ENCODE measurements around the gene HIVEP1.

DNA sequence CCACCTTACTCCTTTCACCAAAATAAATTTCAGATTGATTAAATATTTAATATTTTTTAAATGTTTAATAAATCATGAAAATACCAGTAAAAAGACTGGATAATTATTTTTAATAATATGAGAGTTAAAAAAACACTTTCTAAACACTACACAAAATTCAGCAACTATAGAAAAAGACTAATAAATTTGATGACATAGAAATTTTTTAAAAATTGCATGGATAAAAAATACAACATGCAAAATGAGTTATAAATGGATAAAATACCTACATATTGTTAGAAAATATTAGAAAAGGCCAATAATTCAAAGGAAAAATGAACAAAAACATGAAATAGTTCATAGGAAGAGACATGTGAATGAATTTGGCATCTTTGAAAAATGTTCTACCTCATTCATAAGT lies 177.0 kb downstream of the HIVEP1 start:
- TF ChIP-seq, protein P1, sequence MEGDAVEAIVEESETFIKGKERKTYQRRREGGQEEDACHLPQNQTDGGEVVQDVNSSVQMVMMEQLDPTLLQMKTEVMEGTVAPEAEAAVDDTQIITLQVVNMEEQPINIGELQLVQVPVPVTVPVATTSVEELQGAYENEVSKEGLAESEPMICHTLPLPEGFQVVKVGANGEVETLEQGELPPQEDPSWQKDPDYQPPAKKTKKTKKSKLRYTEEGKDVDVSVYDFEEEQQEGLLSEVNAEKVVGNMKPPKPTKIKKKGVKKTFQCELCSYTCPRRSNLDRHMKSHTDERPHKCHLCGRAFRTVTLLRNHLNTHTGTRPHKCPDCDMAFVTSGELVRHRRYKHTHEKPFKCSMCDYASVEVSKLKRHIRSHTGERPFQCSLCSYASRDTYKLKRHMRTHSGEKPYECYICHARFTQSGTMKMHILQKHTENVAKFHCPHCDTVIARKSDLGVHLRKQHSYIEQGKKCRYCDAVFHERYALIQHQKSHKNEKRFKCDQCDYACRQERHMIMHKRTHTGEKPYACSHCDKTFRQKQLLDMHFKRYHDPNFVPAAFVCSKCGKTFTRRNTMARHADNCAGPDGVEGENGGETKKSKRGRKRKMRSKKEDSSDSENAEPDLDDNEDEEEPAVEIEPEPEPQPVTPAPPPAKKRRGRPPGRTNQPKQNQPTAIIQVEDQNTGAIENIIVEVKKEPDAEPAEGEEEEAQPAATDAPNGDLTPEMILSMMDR (IDR thresholded peaks at IDR 0.05) = no peak
- no peak for TF ChIP-seq POLR2A (IDR thresholded peaks at IDR 0.05)

All from Peyer's patch (tissue), 4 donors.